HG03460 (cell line): ENCODE measurements around the gene MGAT5.

Source experiments
- ATAC-seq: cut with Tn5 transposase; IDR thresholded peaks from one replicate; pipeline ENCODE4 v1.9.1; 2021; ENCODE audit not compliant: unreplicated experiment

The MGAT5 gene

DNA sequence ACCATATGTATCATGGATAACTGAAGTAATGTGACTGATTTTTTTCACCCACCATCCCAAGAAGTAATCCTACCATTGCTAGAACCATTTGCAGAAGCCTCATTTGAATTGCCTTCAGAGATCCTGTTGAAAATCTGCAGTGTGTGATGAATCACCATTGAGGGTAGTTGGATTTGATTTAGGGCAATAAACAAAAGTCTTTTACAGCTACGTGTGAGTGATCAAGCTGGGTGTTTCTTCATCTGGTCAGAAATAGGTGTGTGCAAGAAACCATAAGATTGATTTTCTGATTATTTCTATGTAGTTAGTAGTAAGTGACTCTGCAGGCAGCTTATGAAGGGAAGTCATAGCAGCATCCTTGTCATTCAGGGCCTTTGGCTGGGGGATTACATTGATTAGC lies 159.6 kb downstream of the MGAT5 start:
- ATAC-seq = no peak

DNA sequence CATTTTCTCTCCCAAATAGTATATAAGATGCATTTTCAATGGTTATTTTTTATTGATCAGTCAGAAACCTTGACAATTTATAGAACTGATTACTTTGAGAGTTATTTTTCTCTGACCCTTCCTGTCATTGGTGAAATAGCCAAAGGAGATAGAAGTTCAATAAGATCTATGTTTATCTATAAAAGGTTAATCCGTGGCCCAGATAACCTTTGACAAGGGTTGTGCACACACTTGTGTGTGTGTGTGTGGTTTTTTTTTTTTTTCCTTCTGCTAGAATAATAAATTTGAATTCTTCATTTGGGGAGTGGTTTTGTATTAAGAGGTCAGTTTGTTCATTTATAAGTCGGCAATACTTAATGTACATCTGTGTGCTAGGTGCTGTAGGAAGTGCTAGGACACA lies 160.0 kb downstream of the MGAT5 start:
- ATAC-seq = no peak

DNA sequence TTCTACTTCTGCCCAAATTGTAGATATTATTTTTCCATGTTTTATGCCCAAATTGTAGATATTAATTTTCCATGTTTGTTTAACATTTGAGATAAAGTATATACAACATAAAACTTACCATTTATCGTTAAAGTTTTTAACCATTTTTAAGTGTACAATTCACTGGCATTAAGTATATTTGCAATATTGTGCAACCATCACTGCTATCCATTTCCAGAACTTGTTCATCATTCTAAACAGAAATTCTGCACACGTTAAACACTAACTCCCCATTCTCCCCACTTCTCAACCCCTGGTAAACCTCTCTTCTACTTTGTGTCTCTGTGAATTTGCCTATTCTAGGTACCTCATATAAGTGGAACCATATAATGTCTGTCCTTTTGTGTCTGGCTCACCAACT lies 162.1 kb downstream of the MGAT5 start:
- no peak for ATAC-seq

DNA sequence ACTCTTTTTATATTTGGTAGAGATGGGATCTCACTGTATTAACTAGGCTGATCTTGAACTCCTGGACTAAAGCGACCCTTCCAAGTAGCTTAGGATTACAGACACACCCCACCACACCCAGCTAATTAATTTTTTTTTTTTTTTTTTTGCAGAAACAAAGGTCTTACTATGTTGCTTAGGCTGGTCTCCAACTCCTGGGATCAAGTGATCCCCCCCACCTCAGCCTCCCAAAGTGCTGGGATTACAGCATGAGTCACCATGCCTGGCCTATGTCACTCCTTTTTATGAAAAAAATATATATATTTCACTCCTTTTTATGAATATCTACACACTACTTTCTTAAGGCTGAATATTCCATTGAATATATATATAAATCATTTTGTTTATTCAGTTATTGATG lies 162.8 kb downstream of the MGAT5 start:
- no peak for ATAC-seq

DNA sequence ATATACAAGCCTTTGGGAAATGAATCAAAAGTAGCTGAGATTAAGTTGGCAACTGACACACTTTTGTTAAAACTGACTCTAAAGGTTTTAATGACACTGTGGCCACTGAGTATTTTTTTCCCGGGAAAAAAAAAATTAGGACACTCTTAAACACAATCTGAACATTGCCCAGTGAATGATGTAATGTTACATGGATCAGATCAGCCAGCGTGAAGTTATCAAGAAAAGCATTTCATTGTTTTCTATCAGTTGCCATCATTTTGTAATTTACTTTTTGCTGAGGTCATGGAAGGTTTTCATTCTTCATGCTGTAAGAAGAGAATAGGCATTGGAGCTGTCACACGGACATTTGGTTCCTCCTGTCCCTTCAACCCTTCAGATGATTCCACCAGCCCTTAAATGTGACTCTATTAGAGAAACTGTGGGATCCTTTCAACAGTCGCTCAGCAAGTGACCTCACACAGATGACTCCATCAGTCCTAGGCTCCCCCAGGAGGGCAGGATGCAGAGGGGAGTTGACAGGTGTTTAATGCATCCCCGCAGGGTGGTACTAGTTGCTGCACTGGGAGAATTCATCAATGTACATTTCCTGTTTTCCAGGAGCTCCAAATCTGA lies 164.2 kb downstream of the MGAT5 start:
- ATAC-seq = no peak

DNA sequence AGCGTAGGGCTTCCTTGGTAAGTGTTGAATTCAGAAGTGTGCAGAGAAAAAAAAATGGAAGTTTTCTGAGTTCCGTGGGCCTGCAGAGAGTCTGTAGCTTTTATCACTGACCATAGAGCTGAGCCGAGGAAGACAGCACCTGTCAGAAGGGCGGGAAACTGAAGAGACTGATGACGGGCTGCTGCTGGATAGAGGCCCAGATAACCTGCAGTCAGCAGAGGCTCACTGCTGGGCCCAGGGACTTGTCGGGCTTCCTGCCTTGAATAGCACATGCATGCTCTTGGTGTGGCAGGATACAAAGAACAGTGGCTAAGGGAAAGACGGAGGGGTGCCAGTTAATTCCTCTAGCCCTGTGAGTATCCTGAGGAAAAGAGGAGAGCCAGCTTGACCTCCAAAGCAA lies 166.4 kb downstream of the MGAT5 start:
- no peak for ATAC-seq

DNA sequence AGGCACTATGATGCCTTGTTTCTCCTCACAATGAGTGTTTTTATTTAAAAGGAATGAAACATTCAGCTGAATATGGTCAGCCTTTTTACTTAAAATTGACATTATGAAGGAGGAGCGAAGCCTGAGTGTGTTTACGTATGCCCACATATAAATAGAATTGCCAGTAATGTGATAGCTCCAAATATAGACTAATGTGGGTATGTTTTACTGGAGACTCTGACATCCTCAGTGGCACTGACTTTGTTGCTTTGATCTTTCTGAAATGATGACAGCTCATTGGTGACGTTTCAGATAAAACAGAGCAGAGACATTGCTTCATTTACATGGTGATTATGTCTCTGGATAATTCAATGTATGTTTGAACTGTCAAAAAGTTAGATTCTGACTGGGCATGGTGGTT lies 167.0 kb downstream of the MGAT5 start:
- ATAC-seq = no peak

DNA sequence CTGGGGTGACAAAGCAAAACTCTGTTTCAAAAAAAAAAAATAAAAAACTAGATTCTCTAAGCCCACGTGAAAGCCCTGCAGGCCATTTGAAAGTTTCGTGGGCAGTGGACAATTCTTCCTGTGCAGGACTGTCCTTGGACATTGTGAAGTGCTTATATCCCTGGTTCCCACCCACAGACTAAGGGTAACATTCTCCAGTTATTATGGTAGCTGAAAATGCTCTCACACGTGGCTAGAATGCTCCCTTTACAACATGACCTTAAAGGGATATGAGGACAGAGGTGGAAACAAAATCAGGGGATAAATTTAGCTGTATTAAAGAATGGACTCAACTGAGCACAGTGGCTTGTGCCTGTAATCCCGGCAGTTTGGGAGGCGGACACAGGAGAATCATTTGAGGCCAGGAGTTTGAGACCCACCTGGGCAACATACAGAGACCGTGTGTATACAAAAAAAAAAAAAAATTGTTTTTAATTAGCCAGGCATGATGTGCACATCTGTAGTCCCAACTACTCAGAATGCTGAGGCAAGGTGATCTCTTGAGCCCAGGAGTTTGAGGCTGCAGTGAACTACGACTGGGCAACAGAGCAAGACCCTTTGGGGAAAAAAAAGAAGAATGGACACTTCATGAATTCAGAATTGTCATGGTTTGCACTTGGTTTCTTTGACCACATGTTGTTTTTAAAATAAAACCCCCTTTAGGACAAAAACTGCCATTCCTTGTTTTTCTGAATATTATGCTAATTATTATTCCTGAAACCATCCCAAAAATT lies 167.9 kb downstream of the MGAT5 start:
- no peak for ATAC-seq

DNA sequence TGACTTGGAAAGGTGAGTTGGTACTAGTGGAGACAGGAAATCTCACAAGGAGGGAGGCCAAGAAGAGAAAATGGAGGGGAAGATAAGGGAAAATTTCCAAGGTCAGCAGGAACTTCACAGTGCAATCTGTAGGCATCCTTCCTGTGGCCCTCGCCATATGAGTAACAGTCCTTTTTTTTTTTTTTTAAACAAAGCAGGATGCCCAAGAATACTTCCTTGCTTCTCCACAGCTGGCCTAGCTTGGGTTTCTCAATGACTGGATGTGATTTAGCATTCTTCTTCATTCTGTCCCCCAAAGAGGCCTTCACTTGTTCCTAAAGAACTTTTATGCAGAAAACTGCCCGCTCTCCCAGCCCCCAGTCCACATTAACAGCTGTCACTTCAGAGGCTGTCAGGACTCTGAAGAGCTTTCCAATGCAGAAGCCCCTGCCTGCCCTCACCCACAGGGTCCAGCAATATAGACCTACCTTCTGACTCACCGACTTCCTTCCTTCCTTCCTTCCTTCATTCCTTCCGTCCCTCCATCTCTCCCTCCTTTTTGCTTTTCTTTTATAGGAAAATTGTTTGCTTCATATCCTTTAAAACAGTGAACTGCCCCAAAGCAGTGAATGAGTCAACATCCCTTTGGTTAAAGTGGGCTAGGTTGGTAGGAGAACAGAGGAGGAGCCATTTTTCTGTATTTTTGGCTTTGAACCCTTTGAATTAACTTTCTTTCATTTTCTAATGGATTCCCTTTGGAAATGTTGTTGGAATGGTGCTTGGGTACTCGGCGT lies 172.0 kb downstream of the MGAT5 start:
- ATAC-seq = no peak

DNA sequence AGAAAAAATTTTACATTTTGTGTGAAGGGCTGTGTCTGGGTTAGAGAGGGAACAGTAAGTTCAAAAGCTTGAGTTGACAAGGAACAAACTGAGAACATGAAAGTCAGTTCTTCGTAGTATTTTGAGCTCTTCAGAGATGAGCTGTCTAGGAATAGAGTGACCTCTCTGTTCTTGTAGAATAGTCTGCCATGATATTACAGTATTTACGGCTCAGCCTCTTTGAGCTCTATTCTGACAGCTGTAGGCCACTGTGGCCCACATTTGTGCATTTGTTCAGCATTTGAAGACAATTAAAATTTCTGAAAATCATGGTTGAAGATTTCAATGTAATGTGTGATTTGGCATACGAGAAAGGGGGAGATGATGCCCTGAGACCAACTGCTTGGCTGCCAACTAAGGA lies 172.8 kb downstream of the MGAT5 start:
- no peak for ATAC-seq

DNA sequence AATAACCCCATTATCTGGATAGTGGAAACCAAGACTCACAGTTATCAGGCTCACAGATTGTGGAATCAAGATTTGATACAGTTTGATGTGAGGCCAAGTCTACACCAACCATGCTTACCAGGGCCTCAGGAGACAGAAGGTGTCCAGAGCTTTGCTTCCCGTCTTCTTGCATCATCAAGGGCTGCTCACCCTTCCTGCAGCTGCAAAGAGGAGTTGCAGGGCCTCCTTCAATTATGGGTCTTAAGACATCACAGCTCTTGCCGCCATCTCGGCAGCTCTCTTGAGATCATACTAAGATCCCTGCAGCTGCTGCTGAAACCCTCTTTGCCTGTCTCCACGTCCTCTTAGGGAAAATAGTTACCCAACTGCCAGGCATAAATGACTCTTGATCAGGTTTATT lies 176.0 kb downstream of the MGAT5 start:
- ATAC-seq = no peak

DNA sequence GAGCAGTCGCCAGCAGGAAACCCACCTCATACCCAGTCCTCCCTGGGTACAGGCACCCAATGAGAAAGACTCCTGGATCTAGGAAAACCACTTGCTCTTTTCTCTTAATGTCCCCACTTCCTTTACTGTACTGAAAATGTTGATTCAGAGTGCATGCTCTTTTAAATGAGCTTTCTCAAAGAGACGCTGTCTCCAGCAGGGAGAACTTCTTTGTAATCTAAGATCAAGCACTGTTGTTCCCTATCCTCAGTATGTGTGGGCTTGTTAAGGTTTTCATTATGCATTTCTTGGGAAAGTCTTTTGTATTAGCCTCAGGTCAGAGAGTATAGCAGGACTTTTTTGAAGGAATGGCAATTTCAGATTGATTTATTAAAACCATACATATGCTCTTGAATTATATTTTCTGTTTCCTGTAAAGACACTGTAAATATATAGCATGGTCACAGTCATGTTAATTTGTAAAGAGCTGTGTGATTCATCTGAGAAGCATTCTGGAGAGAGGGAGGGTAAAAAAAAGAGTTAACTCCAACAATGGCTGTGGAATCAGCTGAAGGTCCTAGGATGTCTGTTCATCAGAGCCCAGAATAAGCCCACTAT lies 178.1 kb downstream of the MGAT5 start:
- ATAC-seq = no peak

DNA sequence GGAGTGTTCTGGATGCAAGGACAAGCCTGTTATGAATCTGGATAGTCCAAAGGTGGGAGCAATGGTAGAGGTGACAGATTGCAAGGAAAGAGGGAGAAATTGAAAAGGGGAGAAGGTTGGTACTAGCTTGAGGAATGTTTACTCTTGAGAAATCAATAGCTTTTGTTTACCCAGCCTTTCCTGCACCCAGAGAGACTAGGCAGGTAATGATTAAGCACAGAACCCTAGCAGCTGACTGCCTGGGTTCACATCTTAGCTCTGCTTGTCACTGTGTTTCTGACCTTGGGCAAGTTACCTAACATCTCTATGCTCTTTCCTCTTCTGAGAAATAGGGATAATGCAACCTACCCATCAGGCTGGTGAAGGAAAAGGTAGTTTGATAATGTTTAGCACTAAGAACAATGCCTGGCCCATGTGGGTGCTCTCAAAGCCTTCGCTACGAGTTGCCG lies 178.6 kb downstream of the MGAT5 start:
- no peak for ATAC-seq

DNA sequence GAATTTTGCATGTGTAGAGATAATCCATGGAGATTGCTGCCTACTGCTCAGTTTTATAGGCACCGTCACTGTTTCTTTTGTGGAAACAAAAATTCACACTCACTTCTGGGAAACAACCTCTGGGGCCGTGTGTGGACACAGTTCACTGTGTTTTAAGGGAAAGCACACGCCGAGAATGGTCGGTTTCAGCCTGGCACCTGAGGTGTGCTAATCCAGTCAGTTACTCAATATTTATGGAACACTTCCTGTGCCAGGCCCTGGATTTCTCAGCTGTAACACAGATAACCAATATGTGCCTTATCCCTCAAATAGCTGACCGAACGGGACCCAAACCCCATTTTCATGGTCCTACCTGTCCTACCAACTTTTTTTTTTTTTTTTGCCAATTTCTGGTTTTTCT lies 179.6 kb downstream of the MGAT5 start:
- no peak for ATAC-seq

DNA sequence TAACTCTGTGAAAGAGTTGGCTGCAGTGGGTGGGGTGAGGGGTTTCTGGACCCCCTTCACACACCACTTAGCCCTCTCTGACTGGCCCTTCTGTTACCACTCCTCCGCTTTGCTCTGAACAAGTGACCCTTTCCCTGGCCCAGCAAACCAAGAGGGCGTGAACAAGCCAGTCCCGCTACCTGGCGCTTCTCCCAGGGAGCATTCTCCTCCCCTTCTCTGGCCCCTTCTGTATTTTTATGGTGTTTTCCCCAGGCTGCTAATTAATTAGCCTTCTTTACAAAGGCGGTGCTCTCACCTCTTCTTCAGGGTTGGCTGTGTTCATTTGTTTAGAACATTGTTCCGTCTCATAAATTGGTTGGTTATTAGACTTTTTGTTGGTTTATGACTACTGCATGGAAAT lies 180.1 kb downstream of the MGAT5 start:
- no peak for ATAC-seq

DNA sequence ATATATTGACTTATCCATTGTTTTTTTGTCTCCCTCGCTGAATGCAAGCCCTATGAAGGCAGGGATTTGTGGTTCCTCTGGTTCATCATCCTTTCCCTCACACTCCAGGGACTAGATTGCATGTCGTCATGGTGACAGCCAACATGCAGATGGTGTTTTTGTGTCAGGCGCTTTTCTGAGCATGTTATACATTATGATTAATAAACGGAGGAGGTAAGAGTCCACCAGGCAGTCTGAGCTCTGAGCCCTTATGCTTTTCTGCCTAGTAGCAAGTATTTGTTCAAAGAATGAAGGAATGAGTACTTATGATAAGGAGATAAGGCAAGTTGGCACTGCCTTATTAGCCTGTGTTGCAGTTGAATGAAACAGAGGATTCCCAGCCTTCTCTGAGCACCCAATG lies 181.6 kb downstream of the MGAT5 start:
- ATAC-seq = no peak

DNA sequence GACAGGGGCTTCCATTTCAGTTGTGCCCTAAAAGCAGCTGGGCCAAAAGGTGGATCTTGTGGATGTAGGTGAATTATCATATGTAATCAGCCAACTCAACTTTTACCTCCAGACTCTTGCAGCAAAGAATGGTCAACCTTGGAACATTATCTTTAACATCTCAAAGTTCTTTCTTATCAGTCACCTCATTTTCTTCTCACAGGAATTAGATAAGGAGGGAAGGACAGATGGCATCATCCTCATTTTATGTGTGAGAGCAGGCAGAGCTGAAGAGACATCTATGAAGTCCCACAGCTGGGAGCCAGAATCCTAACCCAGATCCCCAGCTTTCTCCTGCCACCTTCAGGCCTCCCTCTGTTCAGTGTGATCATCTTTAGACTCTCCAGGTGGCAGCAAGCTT lies 182.1 kb downstream of the MGAT5 start:
- ATAC-seq = no peak

DNA sequence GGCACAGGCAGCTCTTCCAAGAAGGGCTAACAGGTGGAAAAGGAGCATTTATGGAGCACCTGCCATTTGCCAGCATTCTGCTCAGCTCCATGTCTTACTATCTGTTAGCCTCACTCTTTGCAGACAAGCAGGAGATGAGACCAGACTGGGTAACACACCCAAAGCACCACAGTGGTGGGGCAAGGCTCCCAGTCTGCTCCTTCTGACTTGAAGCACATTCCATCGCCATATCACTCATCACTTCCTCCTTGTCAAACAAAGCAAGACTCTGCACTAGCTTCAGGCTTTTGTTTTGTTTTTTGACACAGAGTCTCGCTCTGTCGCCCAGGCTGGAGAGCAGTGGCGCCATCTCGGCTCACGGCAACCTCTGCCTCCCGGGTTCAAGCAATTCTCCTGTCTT lies 182.8 kb downstream of the MGAT5 start:
- ATAC-seq = no peak

DNA sequence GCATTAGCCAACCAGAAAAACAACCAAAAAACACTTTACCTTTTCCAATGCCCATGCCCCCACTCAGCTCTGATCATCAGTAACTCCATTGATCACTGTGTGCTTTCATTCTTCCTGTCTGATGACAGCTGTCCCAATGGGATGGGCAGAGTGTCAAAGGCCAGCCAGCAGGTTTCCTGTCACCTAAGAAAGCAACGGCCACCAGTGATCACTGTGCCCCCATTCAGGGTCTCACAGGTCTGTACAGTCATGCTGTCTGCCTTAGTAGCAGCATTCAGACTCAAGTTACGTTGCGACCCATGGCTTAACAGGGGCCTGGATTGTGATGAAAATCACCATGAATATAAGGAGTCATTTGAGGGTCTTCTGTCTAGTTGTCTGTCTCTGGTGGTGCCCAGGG lies 184.5 kb downstream of the MGAT5 start:
- no peak for ATAC-seq

DNA sequence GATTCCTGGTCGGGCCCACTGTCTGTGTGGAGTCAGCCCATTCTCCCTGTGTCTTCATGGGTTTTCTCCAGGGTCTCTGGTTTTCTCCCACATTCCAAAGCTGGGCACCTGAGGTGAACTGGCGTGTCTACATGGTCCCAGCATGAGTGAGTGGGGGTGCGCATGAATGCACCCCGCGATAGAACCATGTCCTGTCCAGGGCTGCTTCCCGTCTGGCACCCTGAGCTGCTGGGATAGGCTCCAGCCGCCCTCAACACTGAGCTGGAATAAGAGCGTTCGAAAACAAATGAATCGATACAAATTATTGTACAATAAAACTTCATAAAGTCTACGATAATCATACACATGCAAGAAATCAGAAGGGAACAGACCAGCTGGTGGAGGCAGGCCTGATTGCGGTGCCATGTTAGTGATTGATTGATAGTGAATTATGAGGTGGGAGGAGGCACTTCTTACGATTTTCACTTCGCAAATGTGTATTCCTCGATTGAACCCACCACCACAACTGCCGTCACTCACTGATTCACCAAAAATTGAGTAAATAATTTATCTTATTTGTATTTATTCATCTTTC lies 186.6 kb downstream of the MGAT5 start:
- no peak for ATAC-seq

DNA sequence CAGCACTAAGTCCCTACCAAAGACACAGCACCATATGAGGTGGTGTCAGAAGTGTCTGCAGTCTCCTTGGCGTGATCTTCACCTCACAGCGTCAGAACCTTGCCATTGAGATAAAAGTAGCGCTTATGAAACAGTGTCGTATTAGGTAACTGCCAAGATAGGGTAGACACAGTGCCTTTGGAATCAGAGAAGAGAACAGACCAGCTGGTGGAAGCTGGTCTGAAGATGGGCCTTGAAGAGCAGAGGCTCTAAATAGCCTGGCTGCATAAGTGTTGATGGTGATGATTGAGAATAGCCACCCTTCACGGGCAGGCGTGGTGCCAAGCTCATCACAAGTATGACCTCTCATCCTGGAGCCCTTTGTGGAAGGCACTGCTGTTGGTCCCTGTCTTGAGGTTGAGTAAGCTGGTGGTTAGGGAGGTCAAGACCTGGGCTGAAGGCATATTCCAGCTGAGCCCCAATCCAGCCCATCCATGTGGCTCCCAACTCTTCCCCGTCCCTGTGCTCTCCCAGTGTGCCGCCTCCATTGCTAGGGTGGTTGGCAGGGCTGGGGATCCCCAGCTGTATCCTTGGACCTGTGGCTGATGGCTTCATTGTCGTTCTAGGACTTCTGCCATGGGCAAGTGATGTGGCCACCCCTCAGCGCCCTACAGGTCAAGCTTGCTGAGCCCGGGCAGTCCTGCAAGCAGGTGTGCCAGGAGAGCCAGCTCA lies 187.4 kb downstream of the MGAT5 start:
- ATAC-seq = no peak
